IPS DF 19.7 (cell line): Measurements from ENCODE around the gene CRACDL.

Source experiments
- DNase-seq: peaks from one replicate; pipeline ENCODE4 v3.0.0-alpha.2; 2013; ENCODE audit warnings: low read depth, low spot score

CRACDL gene

GRCh38 chr2:98824256-98825019 lies 111.6 kb downstream of the CRACDL start:
- DNase-seq: no peak

GRCh38 chr2:98823196-98824170 lies 112.5 kb downstream of the CRACDL start:
- no peak for DNase-seq

DNA sequence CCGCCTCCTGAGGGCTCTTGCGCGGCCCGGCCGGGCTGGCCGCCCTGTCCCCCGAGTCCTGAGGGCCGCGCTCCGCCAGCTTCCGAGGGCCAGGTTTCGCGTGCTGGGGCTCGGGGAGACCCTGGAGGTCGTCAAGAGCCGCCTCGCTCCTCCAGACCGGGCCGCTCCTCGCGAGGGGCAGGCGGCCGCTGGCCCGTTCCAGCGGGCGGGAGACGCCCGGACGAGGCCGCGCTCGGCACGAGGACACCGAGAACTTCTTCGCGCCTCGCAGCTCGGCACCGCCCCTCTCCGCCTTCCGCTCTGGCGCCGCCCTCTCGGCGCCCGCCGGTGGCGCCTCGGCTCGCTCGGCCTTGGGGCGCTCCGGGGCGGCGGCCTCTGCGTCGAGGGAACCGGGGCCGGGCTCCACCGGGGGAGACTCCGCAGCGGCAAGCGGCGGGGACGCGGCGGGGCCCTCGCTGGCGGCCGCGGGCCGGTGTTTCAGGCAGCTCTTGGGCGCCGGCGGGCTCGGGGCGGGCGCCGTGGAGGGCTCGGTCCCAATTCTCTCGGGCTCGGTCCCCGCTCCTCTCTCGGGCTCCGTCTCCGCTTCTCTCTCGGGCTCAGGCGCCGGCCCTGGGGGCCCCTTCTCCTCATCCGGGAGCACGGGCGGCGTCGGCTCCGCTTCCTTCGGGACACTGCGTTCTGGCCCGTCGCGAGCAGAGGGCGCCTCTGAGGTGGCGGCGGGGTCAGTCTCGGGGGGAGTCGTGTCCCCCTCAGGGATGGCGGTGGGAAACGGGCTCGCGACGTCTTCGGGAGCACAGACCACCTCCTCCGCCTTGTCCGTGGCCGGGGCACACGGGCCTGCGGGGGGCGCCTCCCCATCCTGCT lies 113.5 kb downstream of the CRACDL start:
- no peak for DNase-seq

DNA sequence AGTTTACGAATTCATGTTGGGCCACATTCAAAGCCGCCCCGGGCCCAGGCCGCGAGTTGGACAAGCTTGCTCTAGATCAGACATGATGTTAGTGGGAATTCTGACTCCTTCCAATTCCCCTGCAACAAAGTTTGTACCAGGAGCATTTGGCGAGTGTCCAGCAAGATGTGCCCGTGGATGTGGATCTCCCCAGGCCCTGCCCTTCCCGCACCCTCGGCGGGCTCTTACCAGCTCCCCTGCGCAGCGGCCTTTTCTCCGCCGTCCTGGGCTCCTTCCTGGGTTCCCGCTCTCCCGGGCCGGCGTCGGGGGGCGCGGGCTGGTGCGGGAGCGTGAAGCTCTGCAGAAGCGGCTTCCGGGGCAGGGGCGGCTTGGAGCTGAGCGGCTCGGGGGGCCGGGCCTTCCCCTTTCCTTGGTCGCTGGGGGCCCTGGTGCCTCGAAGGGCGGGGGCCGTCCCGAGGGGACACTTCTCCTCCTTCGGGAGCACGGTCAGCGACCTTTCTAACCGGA lies 114.3 kb downstream of the CRACDL start:
- no peak for DNase-seq

GRCh38 chr2:98819231-98819766 lies 116.7 kb downstream of the CRACDL start:
- no peak for DNase-seq

DNA sequence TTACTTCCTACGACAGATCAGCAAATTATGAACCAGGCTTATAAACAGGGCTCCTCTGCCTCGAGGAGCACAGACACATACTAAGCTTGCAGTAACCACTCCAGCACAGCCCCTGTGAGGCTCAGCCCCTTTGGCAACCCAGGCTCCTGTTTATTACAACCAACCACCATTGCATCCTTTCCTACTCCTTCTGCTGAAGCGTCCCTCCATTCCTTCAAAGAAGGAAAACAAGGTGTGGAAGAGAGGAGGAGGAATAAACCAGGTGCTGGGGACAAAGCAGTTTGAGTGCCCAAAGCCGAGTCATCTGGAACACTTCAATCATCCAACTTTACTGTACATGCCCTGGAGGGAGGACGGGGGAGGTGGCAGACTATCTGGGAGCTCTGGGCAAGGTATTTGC lies 117.9 kb downstream of the CRACDL start:
- no peak for DNase-seq

GRCh38 chr2:98816281-98816680 lies 119.7 kb downstream of the CRACDL start:
- DNase-seq: no peak

- no peak for DNase-seq
Observed at GRCh38 chr2:98815795-98816194, 120.2 kb downstream of the CRACDL start.

DNA sequence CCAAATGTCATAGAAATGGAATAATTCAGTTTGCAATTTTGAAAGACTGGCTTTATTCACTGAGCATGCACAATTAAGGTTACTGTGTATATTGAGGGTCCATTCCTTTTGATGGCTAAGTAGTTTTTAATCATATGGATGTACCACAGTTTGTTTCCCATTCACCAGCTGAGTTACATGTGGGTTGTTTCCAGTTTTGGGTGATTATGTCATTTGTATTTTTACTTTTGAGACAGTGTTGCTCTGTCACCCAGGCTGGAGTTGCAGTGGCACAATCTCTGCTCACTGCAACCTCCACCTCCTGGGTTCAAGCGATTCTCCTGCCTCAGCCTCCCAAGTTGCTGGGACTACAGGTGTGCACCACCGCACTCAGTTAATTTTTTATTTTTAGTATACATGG lies 124.3 kb downstream of the CRACDL start:
- no peak for DNase-seq

GRCh38 chr2:98810588-98810928 lies 125.5 kb downstream of the CRACDL start:
- no peak for DNase-seq

GRCh38 chr2:98809878-98810587 lies 126.0 kb downstream of the CRACDL start:
- no peak for DNase-seq

GRCh38 chr2:98809116-98809515 lies 126.9 kb downstream of the CRACDL start:
- no peak for DNase-seq

DNA sequence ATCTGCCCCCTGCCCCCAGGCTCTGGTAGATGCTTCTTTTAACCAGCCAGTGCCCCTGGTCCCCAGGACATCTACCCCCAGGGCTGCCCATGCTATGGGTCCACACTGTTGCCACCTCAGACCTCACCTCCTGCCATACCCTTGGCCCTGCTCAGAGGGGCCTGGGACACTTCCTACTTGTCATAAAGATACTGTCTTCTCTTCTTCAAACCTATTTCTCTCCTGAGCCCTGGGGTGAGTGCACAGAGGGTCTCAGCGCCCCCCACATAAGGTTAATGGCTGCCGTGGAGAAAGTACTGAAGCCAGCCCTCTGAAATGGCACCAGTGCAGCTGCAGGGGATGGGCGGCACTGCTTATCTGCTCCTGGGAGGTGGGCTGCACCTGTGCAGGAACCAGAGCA lies 127.5 kb downstream of the CRACDL start:
- DNase-seq: no peak

- DNase-seq: no peak
Observed at GRCh38 chr2:98807929-98808328, 128.1 kb downstream of the CRACDL start.

DNA sequence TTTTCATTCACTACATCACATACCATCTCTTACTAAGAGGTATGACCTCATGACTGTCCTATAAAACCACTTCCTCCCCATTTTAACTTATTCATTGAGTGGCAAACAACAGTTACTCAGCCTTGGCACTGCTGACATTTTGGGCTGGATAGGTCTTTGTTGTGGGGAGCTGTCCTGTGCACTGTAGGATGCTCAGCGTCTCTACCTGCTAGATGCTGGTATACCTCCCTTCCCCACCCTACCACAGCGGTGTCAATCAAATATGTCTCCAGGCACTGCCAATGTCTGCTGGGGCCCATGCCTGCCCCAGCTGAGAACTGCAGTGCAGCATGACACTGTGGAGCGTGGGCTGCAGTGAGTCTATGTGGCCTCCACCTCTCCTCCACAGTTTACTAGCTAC lies 128.8 kb downstream of the CRACDL start:
- no peak for DNase-seq

DNA sequence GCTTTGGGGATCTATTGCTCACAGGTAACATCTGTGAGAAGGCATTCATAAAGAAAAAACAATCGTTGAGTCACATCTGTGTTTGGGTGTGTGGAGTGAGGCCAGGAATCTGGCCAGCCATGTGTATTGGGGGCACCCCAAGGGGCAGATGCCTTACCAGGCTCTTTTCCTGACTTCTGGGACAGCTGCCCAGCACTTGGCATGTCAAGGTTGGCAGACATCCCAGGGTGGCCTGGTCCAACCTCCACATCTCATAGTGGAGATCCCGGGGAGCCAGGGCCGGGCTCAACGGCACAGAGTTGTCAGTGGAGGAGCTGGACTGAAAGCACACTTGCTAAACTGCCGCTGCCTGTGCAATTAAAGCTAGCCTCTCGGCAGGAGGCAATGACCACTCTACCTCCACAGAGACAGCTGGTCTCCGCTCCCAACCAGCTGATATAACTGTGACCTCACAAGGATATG lies 129.8 kb downstream of the CRACDL start:
- no peak for DNase-seq

- DNase-seq: no peak
Observed at GRCh38 chr2:98805412-98806171, 130.4 kb downstream of the CRACDL start.

GRCh38 chr2:98804736-98805135 lies 131.3 kb downstream of the CRACDL start:
- DNase-seq: no peak

DNA sequence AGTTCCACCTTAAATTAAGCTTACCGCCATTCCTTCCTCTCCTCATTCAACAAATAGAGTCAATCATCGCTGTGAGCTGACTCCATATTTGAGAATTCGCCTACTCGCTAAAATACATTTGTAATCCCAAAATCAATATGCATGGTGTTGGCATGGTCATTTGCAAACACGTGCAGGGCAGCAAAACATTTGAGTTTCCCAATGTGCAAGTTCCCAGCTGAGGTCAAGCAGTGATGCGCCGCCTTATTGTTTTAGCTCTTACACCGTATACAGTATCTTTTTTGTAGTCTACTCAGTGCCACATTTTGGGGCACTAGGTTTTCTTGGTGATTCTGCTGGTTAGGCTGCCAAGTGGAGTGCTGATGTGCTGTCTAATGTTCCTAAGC lies 131.8 kb downstream of the CRACDL start:
- DNase-seq: no peak
